ENCODE data around the gene FSCN2. TPM values are rescaled to one million over a fixed set of nuclear protein-coding genes. Genes with fewer than 3 reads are reported as not detected.

Gene FSCN2
- total RNA-seq (2022; extraction: Qiagen RNA extraction; ENCODE audit: low read depth): 0.71 to 1.4 TPM (median 0.79 TPM) in 5 replicates

GRCh38 chr17:81527591-81528383 lies at the start of gene FSCN2:
FSCN2 (plus strand) TSS chr17:81528377; CDS start chr17:81528532, 155 bp downstream.

GRCh38 chr17:81512562-81513371 lies 15.4 kb upstream of the FSCN2 start, which contains the start of gene ACTG1:
ACTG1 (minus strand) TSS chr17:81512799; CDS start chr17:81512354, 445 bp downstream.

GRCh38 chr17:81552244-81553017 lies 24.3 kb downstream of the FSCN2 start, which contains the start of gene FAAP100:
FAAP100 (minus strand) TSS chr17:81552353; CDS start chr17:81552330, 23 bp downstream.

Other genes starting within 250 kb of the FSCN2 start
- gene SLC38A10, start 233.1 kb upstream of the FSCN2 start, total RNA-seq (2022; extraction: Qiagen RNA extraction; ENCODE audit: low read depth): 51.0 to 78.9 TPM (median 71.8 TPM) in 5 replicates
- 7.0 to 10.2 TPM (median 9.2 TPM) in 5 replicates for gene BAHCC1, start 132.9 kb upstream of the FSCN2 start, total RNA-seq (2022; extraction: Qiagen RNA extraction; ENCODE audit: low read depth)
- 4,800 to 5,938 TPM (median 5,251 TPM) in 5 replicates for gene ACTG1, start 15.6 kb upstream of the FSCN2 start, total RNA-seq (2022; extraction: Qiagen RNA extraction; ENCODE audit: low read depth)
- gene FAAP100, start 24.0 kb downstream of the FSCN2 start, total RNA-seq (2022; extraction: Qiagen RNA extraction; ENCODE audit: low read depth): 19.0 to 27.6 TPM (median 25.8 TPM) in 5 replicates
- gene NPLOC4, start 108.7 kb downstream of the FSCN2 start, total RNA-seq (2022; extraction: Qiagen RNA extraction; ENCODE audit: low read depth): 86.1 to 108 TPM (median 97.3 TPM) in 5 replicates
- 4.2 to 5.9 TPM (median 4.7 TPM) in 5 replicates for gene TSPAN10, start 108.8 kb downstream of the FSCN2 start, total RNA-seq (2022; extraction: Qiagen RNA extraction; ENCODE audit: low read depth)
- gene PDE6G, start 128.2 kb downstream of the FSCN2 start, total RNA-seq (2022; extraction: Qiagen RNA extraction; ENCODE audit: low read depth): 1.6 to 3.1 TPM (median 2.3 TPM) in 5 replicates
- 37.5 to 61.3 TPM (median 57.4 TPM) in 5 replicates for gene OXLD1, start 138.2 kb downstream of the FSCN2 start, total RNA-seq (2022; extraction: Qiagen RNA extraction; ENCODE audit: low read depth)
- gene CCDC137, start 138.4 kb downstream of the FSCN2 start, total RNA-seq (2022; extraction: Qiagen RNA extraction; ENCODE audit: low read depth): 58.3 to 75.7 TPM (median 65.0 TPM) in 5 replicates
- 47.7 to 57.9 TPM (median 50.2 TPM) in 5 replicates for gene ARL16, start 155.4 kb downstream of the FSCN2 start, total RNA-seq (2022; extraction: Qiagen RNA extraction; ENCODE audit: low read depth)
- 138 to 202 TPM (median 194 TPM) in 5 replicates for gene HGS, start 155.6 kb downstream of the FSCN2 start, total RNA-seq (2022; extraction: Qiagen RNA extraction; ENCODE audit: low read depth)
- gene MRPL12, start 175.0 kb downstream of the FSCN2 start, total RNA-seq (2022; extraction: Qiagen RNA extraction; ENCODE audit: low read depth): 243 to 327 TPM (median 298 TPM) in 5 replicates
- 29.3 to 45.2 TPM (median 44.6 TPM) in 5 replicates for gene SLC25A10, start 183.9 kb downstream of the FSCN2 start, total RNA-seq (2022; extraction: Qiagen RNA extraction; ENCODE audit: low read depth)

All from A549 treated with GW870086 at 1 μM for 4 hours (cell line).